H9 (cell line): ENCODE results near the gene MON2. TPM values are rescaled to one million over a fixed set of nuclear protein-coding genes. Genes with fewer than 3 reads are reported as not detected.
A peak's percentile ranks its signal among the peaks of the same experiment; 100 is the strongest.

Source experiments
- DNase-seq: peaks from one replicate; pipeline ENCODE4 v3.0.0-alpha.2; 2017
- H2AFZ ChIP-seq: one replicate; pipeline ENCODE4 v1.6.1; 2013; ENCODE audit warnings: mild to moderate bottlenecking, low read length, control low read depth, moderate library complexity
- H2AK5ac ChIP-seq: 2 replicates; pipeline ENCODE4 v1.6.1; 2013; ENCODE audit warnings: low read length, control low read depth, mixed read lengths; ENCODE audit not compliant: insufficient read length
- H2BK120ac ChIP-seq: one replicate; pipeline ENCODE4 v1.6.1; 2013; ENCODE audit warnings: low read depth, mild to moderate bottlenecking, low read length, control low read depth, inconsistent platforms; ENCODE audit not compliant: poor library complexity, severe bottlenecking
- H2BK12ac ChIP-seq: 2 replicates; pipeline ENCODE4 v1.6.1; 2013; ENCODE audit warnings: low read length, control low read depth, mixed read lengths, low read depth; ENCODE audit not compliant: insufficient read length
- H2BK15ac ChIP-seq: 2 replicates; pipeline ENCODE4 v1.6.1; 2013; ENCODE audit warnings: low read depth, low read length, control low read depth
- H2BK20ac ChIP-seq: one replicate; pipeline ENCODE4 v1.6.1; 2013; ENCODE audit warnings: low read depth, mild to moderate bottlenecking, low read length, control low read depth, inconsistent platforms; ENCODE audit not compliant: poor library complexity, severe bottlenecking
- H2BK5ac ChIP-seq: 2 replicates; pipeline ENCODE4 v1.6.1; 2013; ENCODE audit warnings: low read length, control low read depth, mixed read lengths; ENCODE audit not compliant: insufficient read length
- H3K14ac ChIP-seq: 2 replicates; pipeline ENCODE4 v1.6.1; 2013; ENCODE audit warnings: low read length, control low read depth; ENCODE audit not compliant: insufficient read depth
- H3K18ac ChIP-seq: 2 replicates; pipeline ENCODE4 v1.6.1; 2013; ENCODE audit warnings: low read depth, mild to moderate bottlenecking, mixed read lengths, low read length, control low read depth; ENCODE audit not compliant: insufficient read length
- H3K23ac ChIP-seq: 2 replicates; pipeline ENCODE4 v1.6.1; 2013; ENCODE audit warnings: low read length, control low read depth, mixed read lengths, low read depth; ENCODE audit not compliant: insufficient read length
- H3K23me2 ChIP-seq: 2 replicates; pipeline ENCODE4 v1.6.1; 2013; ENCODE audit warnings: low read depth, mild to moderate bottlenecking, mixed read lengths, low read length, control low read depth; ENCODE audit not compliant: insufficient read length, poor library complexity, severe bottlenecking
- H3K27ac ChIP-seq: 2 replicates; pipeline ENCODE4 v1.5.1; 2013; ENCODE audit warnings: low read length, control low read depth, mixed read lengths, low read depth; ENCODE audit not compliant: insufficient read length
- H3K27me3 ChIP-seq: 2 replicates; pipeline ENCODE4 v1.6.1; 2013; ENCODE audit warnings: low read length, control low read depth, inconsistent platforms; ENCODE audit not compliant: insufficient read depth
- H3K4ac ChIP-seq: 2 replicates; pipeline ENCODE4 v1.6.1; 2013; ENCODE audit warnings: low read depth, mild to moderate bottlenecking, control low read depth, inconsistent platforms, low read length, moderate library complexity
- H3K4me1 ChIP-seq: 2 replicates; pipeline ENCODE4 v1.6.1; 2013; ENCODE audit warnings: low read length, control low read depth, inconsistent platforms; ENCODE audit not compliant: insufficient read depth
- H3K4me2 ChIP-seq: 2 replicates; pipeline ENCODE4 v1.6.1; 2013; ENCODE audit warnings: low read length, control low read depth, mixed read lengths; ENCODE audit not compliant: insufficient read length, insufficient read depth
- H3K56ac ChIP-seq: 2 replicates; pipeline ENCODE4 v1.6.1; 2013; ENCODE audit warnings: low read depth, mild to moderate bottlenecking, mixed read lengths, low read length, control low read depth; ENCODE audit not compliant: insufficient read length
- H3K79me1 ChIP-seq: 2 replicates; pipeline ENCODE4 v1.6.1; 2013; ENCODE audit warnings: low read depth, mild to moderate bottlenecking, moderate library complexity, low read length, control low read depth, inconsistent platforms; ENCODE audit not compliant: insufficient read depth, poor library complexity, severe bottlenecking
- H3K79me2 ChIP-seq: 2 replicates; pipeline ENCODE4 v1.6.1; 2013; ENCODE audit warnings: low read length, control low read depth, inconsistent platforms; ENCODE audit not compliant: insufficient read depth
- H3K9ac ChIP-seq: 2 replicates; pipeline ENCODE4 v1.6.1; 2013; ENCODE audit warnings: low read length, control low read depth, mixed read lengths; ENCODE audit not compliant: insufficient read length; ENCODE audit errors: extremely low read depth
- H3K9me3 ChIP-seq: one replicate; pipeline ENCODE4 v1.6.1; 2013; ENCODE audit warnings: low read depth, low read length, inconsistent platforms; ENCODE audit not compliant: control insufficient read depth
- H3T11ph ChIP-seq: one replicate; pipeline ENCODE4 v1.6.1; 2013; ENCODE audit warnings: mild to moderate bottlenecking, low read length, control low read depth, inconsistent platforms
- H4K20me1 ChIP-seq: one replicate; pipeline ENCODE4 v1.6.1; 2013; ENCODE audit not compliant: control insufficient read depth, insufficient read length, insufficient read depth
- H4K5ac ChIP-seq: 2 replicates; pipeline ENCODE4 v1.6.1; 2013; ENCODE audit warnings: low read depth, mild to moderate bottlenecking, mixed read lengths, low read length, control low read depth; ENCODE audit not compliant: insufficient read length
- H4K8ac ChIP-seq: replicated peaks from 2 replicates; pipeline ENCODE4 v1.6.1; 2013; ENCODE audit warnings: low read length, control low read depth, mixed read lengths, low read depth; ENCODE audit not compliant: insufficient read length
- H4K91ac ChIP-seq: 2 replicates; pipeline ENCODE4 v1.6.1; 2013; ENCODE audit warnings: low read depth, mild to moderate bottlenecking, moderate library complexity, mixed read lengths, low read length, control low read depth; ENCODE audit not compliant: insufficient read length
- H3K27ac Mint-ChIP-seq, 3 experiments: 2 replicates in 2 of 3; 3 replicates in 1 of 3; pipeline ENCODE4 v1.8.0; 2020 to 2021; ENCODE audit warnings: mixed read lengths in 3 of 3, mild to moderate bottlenecking in 1 of 3, moderate library complexity in 1 of 3
- H3K27me3 Mint-ChIP-seq: 2 replicates; pipeline ENCODE4 v1.8.0; 2021; ENCODE audit warnings: low read depth, mild to moderate bottlenecking, moderate library complexity, mixed read lengths
- H3K36me3 Mint-ChIP-seq, 3 experiments: 2 replicates in 2 of 3; 3 replicates in 1 of 3; pipeline ENCODE4 v1.8.0; 2020 to 2021; ENCODE audit warnings: low read depth in 3 of 3, mixed read lengths in 3 of 3; ENCODE audit not compliant: insufficient read depth in 1 of 3
- H3K4me1 Mint-ChIP-seq, 2 experiments: 2 replicates each; pipeline ENCODE4 v1.8.0; 2020; ENCODE audit warnings: mixed read lengths in 2 of 2
- H3K4me3 Mint-ChIP-seq, 2 experiments: 2 replicates in 1 of 2; 3 replicates in 1 of 2; pipeline ENCODE4 v1.8.0; 2020 to 2021; ENCODE audit warnings: mild to moderate bottlenecking in 2 of 2, mixed read lengths in 2 of 2, moderate library complexity in 1 of 2
- H3K9me3 Mint-ChIP-seq, 2 experiments: 2 replicates in 1 of 2; 3 replicates in 1 of 2; pipeline ENCODE4 v1.8.0; 2020; ENCODE audit warnings: mild to moderate bottlenecking in 2 of 2, mixed read lengths in 2 of 2, moderate library complexity in 1 of 2
- CTCF ChIP-seq: fragments of 200-600 bp; sonication (generic); conservative IDR thresholded peaks from 3 replicates; pipeline ENCODE4 v1.8.0; 2021; ENCODE audit warnings: antibody characterized with exemption, mild to moderate bottlenecking
- WGBS: extraction: QIAGEN DNeasy Blood & Tissue Kit; methylation state at CpG from one replicate; pipeline ENCODE4 v1.1.7; 2013; ENCODE audit warnings: missing lambda C conversion rate, low lambda C conversion rate, mixed read lengths; ENCODE audit not compliant: insufficient read length; ENCODE audit errors: extremely low coverage; 5-methylcytosine and 5-hydroxymethylcytosine counted together
- total RNA-seq: library from RNA; stranded (reverse); gene quantifications from 2 replicates; pipeline ENCODE4 v1.2.1, GENCODE V29; 2021

MON2 gene
- total RNA-seq, 1 experiment from 2014 or later: 21.9 TPM

GRCh38 chr12:62642486-62642885, 175.9 kb downstream of the MON2 start:
- Mint-ChIP-seq H3K36me3 (peaks cover 5 to 15% (median 13%) of the 10 kb centered on the region in 3 experiments; a peak in 5 of 7 replicates), H3K4me1 (peaks cover 36 to 45% of the 10 kb centered on the region in 2 experiments), H3K4me3 (no peak overlapping the region), H3K9me3 (no peaks in the 10 kb centered on the region), H3K27ac (peak overlapping the region in 1 of 3 experiments; percentile 42; a peak in 1 of 7 replicates), H3K27me3 (peaks cover 25% of the 10 kb centered on the region)
- Histone ChIP-seq H3K9ac (no peak overlapping the region), H3K4me1 (peaks cover 5% of the 10 kb centered on the region; the same call in 1 of the 2 replicates), H4K5ac (no peak overlapping the region), H4K20me1 (no peaks in the 10 kb centered on the region), H2BK20ac (no peak overlapping the region), H2BK5ac (no peak overlapping the region), H3K4me2 (no peak overlapping the region), H3T11ph (no peak overlapping the region), H2BK12ac (no peak overlapping the region), H3K4ac (no peak overlapping the region), H4K8ac (no peak overlapping the region), H3K9me3 (no peaks in the 10 kb centered on the region), H4K91ac (no peak overlapping the region), H2BK15ac (no peak overlapping the region), H3K14ac (no peak overlapping the region), H3K27ac (no peak overlapping the region), H3K27me3 (no peaks in the 10 kb centered on the region), H2AFZ (no peak overlapping the region), H3K23me2 (no peaks in the 10 kb centered on the region), H3K79me1 (no peaks in the 10 kb centered on the region), H3K79me2 (no peaks in the 10 kb centered on the region), H3K56ac (no peak overlapping the region), H3K18ac (no peak overlapping the region), H2AK5ac (no peak overlapping the region), H2BK120ac (no peak overlapping the region), H3K23ac (no peak overlapping the region)
- WGBS: no CpG with 5 or more reads among the region's 2 CpGs
- no peak for TF ChIP-seq CTCF
- DNase-seq: no peak
